Measurements from ENCODE around the gene MMP28. TPM values are rescaled to one million over a fixed set of nuclear protein-coding genes. Genes with fewer than 3 reads are reported as not detected.

Gene MMP28
- total RNA-seq, 4 donors from 2014 or later, result 2.9 to 58.4 (median 11.0) TPM

DNA sequence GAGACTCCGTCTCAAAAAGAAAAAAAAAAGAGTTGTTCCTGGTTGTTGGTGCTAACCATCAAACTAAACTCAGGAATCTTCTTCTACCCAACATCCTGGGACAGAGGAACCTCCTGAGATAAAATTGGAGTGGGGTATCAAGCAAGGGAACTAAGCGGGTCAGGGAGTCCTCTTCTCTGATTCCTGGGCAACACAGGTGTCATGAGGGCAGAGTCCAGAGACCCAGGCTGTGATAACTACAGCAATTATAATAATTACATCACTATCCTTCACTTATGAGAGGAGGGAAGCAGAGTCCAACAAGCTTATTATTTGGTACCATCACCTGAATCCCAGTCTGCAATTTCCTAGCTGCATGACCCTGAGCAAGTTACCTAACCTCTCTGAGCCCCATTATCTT lies 26.6 kb downstream of the MMP28 start:
- H3K27ac ChIP-seq, result no peak overlapping the region
- no peaks in the 10 kb centered on the region for H3K9me3 ChIP-seq
- H3K27me3 ChIP-seq, result no peaks in the 10 kb centered on the region
- H3K4me3 ChIP-seq, result no peak overlapping the region
- no peak for TF ChIP-seq POLR2A (IDR thresholded peaks at IDR 0.05)
- TF ChIP-seq, protein P1, sequence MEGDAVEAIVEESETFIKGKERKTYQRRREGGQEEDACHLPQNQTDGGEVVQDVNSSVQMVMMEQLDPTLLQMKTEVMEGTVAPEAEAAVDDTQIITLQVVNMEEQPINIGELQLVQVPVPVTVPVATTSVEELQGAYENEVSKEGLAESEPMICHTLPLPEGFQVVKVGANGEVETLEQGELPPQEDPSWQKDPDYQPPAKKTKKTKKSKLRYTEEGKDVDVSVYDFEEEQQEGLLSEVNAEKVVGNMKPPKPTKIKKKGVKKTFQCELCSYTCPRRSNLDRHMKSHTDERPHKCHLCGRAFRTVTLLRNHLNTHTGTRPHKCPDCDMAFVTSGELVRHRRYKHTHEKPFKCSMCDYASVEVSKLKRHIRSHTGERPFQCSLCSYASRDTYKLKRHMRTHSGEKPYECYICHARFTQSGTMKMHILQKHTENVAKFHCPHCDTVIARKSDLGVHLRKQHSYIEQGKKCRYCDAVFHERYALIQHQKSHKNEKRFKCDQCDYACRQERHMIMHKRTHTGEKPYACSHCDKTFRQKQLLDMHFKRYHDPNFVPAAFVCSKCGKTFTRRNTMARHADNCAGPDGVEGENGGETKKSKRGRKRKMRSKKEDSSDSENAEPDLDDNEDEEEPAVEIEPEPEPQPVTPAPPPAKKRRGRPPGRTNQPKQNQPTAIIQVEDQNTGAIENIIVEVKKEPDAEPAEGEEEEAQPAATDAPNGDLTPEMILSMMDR (IDR thresholded peaks at IDR 0.05), result no peak
- DNase-seq, result no peak
- intact Hi-C loops (cut with DNase I; ENCODE audit: low total_unique reads), result loop anchor here (5.0 kb wide), 1 partner anchor 39 kb away; the partner anchor contains the start of gene TAF15
- no peaks in the 10 kb centered on the region for H3K4me1 ChIP-seq
- H3K36me3 ChIP-seq, result no peaks in the 10 kb centered on the region

DNA sequence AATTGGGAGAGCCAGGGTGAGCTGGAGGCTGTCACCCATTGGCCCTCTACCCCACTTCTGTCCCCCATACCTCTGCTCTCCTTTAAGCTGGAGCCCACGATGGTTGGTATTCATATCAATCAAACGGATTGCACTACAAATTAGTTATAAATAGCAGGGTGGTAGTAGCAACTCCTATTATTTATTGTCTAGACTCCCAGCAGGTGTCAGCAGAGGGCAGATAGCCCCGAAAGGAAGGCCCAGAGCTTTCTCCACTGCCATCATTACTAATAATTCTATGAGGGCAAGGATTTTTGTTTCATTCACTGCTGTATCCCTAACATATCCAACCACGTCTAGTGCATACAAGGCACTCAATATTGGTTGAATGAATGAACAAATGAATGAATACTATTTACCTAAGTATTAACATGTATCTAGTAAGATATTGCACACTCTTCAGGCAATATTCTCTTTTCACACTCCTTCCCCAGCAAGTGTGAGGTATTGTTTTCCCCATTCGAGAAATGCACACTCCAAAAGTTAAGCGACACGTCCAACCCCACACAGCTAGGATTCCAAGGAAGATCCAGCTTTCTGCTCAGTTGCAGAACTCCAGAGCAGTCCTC lies 28.4 kb downstream of the MMP28 start:
- DNase-seq, result no peak
- Histone ChIP-seq H3K9me3 (no peaks in the 10 kb centered on the region), H3K4me1 (no peaks in the 10 kb centered on the region), H3K27me3 (no peaks in the 10 kb centered on the region), H3K36me3 (no peaks in the 10 kb centered on the region), H3K27ac (no peak overlapping the region), H3K4me3 (no peak overlapping the region)
- intact Hi-C loops (cut with DNase I; ENCODE audit: low total_unique reads), result loop anchor here (5.0 kb wide), 1 partner anchor 40 kb away; the partner anchor contains the start of gene TAF15
- TF ChIP-seq, protein P1 (IDR thresholded peaks at IDR 0.05), result peak; percentile 40 to 45 (median 42)
- no peak for TF ChIP-seq POLR2A (IDR thresholded peaks at IDR 0.05)

DNA sequence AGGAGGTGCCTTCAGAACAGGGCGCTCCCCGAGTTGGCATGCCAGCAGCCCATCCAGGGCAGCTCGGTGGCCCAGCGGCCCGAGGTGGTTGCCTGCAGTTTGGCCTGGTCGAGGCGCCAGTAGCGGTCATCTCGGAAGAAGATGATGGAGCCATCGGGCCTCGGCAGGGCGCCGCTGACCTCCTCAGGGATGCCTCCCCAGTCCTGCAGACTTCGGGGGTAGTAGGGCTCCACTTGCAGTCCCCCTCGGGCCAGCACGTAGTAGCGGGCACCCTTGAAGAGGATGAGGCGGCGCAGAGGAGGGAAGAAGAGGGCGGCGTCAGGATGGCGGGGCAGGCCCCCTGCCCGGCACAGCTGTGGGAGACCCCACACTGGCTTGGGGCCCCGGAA lies 29.0 kb downstream of the MMP28 start:
- intact Hi-C loops (cut with DNase I; ENCODE audit: low total_unique reads), result loop anchor here (5.0 kb wide), 1 partner anchor 41 kb away; the partner anchor contains the start of gene TAF15
- Histone ChIP-seq H3K4me3 (no peak overlapping the region), H3K9me3 (no peaks in the 10 kb centered on the region), H3K27ac (no peak overlapping the region), H3K36me3 (no peaks in the 10 kb centered on the region), H3K27me3 (no peaks in the 10 kb centered on the region), H3K4me1 (no peaks in the 10 kb centered on the region)
- TF ChIP-seq POLR2A (IDR thresholded peaks at IDR 0.05), result no peak
- DNase-seq, result no peak

DNA sequence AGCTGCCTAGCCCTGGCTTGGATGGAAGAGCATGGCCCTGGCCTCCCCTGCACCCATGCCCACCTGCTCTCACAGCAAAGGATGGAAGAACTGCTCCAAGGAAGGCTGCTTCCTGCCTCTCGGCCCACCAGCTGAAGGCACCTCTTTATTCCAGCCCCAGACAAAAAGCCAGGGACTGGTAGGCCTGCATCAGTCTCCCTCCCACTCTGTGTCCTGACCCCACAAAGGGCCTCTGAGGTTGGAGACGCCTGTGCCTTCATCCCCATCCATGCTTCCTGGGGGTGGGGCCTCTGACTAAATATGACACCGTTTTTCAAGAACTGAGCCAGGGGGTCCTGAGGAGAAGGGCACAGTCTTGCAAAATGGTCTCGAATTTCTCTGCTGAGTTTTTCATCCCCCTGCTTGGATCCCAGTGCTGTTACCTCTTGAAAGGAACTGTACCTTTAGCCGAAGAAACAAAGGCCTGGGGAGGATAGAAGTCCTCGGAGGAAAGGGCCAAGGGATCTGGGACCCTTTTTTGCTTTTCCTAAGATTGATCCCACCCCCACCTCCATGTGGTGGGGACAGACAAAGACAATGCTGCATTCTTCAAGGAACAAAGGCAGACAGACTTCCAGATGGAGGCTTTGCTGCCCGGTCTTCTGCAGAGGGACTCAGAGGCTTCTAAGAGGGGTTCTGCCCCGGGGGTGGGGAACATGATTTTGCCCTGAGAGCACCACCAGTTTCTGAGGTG lies 29.5 kb downstream of the MMP28 start:
- Histone ChIP-seq H3K9me3 (no peaks in the 10 kb centered on the region), H3K4me1 (no peaks in the 10 kb centered on the region), H3K27ac (no peak overlapping the region), H3K36me3 (no peaks in the 10 kb centered on the region), H3K4me3 (no peak overlapping the region), H3K27me3 (no peaks in the 10 kb centered on the region)
- intact Hi-C loops (cut with DNase I; ENCODE audit: low total_unique reads), result loop anchor here (5.0 kb wide), 1 partner anchor 41 kb away; the partner anchor contains the start of gene TAF15
- no peak for DNase-seq
- no peak for TF ChIP-seq POLR2A (IDR thresholded peaks at IDR 0.05)

DNA sequence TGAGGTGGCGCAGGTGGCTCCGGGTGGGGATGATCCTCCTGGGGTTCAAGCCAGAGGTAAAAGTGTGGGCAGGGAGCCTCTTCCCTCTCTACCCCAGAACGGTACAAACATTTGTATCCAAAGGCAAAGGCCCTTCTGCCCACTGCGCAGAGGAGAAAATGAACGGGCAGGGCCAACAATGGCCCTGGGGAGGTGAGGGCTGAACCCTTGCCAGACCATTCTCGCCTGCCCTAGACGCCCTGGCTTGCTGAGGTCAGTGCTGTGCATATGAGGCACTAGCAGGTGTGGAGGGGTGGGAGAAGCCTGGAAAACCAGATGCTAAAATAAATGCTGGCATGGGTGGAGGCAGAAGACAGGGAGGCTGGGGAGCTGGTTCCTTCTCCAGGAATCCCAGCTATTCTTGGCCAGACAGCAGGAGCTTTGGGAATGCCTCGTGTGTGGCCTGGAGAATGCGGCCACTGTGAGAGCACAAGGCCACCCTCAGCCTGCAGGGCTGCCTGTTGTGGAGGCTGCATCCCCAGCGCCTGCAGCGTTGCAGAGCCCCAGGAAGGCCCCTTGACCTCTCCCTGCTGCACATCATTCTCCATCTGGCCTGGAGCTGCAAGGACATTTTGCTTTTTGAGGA lies 30.2 kb downstream of the MMP28 start:
- no peak for DNase-seq
- Histone ChIP-seq H3K4me3 (no peak overlapping the region), H3K4me1 (no peaks in the 10 kb centered on the region), H3K36me3 (no peaks in the 10 kb centered on the region), H3K9me3 (no peaks in the 10 kb centered on the region), H3K27me3 (no peaks in the 10 kb centered on the region), H3K27ac (no peak overlapping the region)
- TF ChIP-seq, protein P1 (IDR thresholded peaks at IDR 0.05), result no peak
- no peak for TF ChIP-seq POLR2A (IDR thresholded peaks at IDR 0.05)
- intact Hi-C loops (cut with DNase I; ENCODE audit: low total_unique reads), result loop anchor here (5.0 kb wide), 1 partner anchor 42 kb away; the partner anchor contains the start of gene TAF15
